HG03039 (cell line): ENCODE results near the gene ACE.

Experiments
- ATAC-seq: cut with Tn5 transposase; IDR thresholded peaks from one replicate; pipeline ENCODE4 v1.9.1; 2021; ENCODE audit warnings: mild to moderate bottlenecking, moderate library complexity; ENCODE audit not compliant: unreplicated experiment

The ACE gene

DNA sequence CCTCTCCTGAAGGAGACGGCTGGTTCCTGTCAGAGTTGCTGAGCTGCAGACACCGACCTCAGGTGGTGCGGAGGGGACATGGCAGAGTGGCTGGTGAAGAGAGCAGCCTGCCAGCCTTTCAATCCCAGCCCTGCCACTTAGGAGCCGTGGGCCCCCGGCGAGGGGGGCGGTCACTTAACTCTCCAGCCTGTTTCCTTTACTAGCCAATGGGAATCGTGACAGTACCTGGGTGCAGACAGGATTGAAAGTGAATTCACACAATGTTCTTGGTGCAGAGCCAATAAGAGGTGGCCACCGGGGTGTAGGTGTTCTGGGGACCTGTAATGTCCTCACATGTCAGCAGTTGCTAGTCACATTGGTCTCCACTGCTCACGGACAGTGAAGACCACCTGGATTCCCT, 13.5 kb downstream of the ACE start:
- ATAC-seq = no peak

DNA sequence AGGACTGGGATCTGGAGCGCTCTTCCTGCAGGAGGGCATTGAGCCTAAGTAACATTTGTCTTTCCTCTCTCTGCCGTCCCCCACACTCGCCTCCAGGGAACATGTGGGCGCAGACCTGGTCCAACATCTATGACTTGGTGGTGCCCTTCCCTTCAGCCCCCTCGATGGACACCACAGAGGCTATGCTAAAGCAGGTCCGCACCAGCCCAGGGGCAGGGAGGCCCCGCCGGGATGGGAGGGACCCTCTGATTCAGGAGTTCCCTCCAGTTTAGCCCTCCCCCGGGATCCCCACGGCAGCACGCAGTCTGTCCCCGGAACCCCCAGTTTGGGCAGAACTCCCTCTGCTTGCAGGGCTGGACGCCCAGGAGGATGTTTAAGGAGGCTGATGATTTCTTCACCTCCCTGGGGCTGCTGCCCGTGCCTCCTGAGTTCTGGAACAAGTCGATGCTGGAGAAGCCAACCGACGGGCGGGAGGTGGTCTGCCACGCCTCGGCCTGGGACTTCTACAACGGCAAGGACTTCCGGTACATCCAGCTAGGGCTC, 14.1 kb downstream of the ACE start:
- ATAC-seq = no peak

DNA sequence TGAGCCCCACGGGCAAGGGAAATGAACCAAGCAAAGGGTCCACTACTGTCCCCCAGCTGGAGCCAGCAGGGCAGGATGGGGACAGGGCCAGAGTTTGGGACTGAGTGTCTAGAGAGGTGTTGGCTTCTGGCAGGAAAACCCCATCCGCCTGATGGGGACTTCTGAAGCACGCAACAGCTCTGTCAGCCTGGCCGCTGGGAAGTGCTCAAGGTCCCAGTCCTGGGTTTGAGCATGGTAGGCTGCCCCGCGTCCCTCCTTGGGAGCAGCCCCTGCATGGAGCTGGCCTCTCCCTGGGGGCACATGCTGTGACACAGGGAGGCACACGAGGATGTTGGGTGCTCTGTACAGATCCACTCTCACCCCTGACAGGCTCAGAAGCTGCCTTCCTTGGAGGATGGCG, 14.6 kb downstream of the ACE start:
- ATAC-seq = no peak

DNA sequence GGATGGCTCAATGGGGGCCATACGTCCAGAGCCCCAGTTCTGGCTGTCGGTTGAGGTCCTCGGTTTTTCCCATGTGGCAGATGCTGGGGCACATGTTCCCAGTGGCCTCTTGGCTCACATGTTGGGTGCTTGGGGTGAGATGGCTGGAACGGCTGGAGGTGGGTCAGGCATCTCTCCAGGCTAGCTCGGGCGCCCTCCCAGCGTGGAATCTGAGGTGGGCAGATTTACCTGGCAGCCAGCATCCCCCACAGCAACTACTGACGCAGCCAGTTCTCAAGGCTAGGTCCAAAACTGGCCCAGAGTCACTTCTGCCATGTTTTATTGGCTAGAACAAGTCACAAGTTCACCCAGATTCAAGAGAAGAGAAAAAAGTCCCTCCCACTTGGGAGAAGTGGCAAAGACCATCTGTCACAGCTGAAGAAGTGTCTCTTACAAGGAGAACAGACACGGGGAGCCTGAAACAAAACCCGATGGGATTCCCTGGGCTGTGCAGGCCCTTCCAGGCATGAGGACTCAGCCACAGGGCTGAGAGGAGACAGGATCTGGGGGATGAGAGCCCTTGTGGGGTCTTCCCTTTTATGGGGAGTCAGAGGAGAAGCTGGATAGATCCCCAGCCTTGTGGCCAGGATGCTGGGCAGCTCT, 15.2 kb downstream of the ACE start:
- ATAC-seq = no peak

DNA sequence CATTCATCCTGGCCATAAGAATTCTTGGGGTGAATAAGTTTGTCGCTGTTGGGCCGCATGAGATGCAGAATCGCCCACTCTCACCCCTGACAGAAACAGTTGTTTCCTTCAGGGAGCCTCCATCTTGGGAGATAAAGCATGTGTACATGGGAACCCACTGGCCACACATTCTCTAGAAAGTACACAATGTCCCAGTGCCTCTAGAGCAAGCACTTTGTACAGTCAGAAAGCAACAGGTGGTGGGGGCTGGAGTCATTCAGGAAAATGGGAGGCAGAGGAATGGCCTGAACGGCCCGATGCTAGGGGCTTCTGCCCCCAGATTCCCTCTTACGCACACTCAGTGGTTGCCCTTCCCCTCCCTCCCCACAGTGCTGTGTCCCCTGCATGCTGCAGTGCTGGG, 16.1 kb downstream of the ACE start:
- no peak for ATAC-seq

DNA sequence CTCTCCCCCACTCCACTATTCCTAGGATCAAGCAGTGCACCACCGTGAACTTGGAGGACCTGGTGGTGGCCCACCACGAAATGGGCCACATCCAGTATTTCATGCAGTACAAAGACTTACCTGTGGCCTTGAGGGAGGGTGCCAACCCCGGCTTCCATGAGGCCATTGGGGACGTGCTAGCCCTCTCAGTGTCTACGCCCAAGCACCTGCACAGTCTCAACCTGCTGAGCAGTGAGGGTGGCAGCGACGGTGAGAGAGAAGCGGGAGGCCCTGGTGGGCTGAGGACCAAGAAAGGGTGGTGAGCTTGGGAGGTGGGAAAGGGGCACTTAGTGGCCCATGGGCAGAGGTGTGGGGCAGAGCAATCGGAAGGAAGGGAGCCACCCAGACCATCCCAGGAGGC, 16.6 kb downstream of the ACE start:
- ATAC-seq = no peak

DNA sequence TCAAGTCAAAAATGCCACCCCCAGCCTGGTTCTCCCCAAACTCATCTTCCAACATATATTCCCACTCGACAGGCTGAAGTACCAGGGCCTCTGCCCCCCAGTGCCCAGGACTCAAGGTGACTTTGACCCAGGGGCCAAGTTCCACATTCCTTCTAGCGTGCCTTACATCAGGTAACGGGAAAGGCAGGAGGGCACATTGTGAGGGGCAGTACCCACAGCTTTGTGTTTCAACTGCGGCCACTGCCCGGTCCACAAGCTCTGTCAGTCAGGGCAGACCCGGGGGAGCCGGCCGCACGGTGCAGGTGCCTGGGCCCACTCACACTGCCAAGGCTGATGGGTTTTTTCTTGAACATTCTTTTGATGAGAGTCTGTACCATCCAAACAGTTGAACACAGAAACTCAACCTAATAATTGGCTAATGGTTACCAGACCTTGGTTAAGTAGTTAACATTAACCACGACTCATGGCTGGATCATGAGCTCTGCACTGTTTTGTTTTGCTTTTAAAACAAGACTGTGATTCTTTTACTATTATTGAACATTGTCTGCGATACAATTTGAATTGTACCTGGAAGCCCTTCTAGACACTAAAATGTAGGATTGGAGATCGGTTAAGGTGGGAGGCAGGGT, 17.6 kb downstream of the ACE start:
- ATAC-seq = no peak

DNA sequence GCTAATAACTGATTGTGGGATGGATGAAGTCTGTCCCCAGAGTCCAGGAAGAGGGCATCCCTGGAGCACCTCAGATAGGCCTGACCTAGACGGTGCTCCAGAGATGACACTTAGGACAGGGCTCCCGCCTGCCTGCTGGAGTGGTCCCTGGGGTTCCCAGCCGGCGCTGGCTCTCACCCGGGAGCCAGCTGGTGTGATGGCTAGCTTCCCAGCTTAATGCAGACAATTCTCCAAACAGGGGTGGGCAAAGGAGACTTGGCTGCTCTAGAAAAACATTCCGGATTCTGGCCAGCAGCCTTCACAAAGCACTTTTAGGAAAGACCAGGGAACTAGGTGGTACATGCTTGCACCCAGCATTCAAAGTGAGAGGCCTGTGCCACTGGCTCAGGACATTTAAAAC, 18.6 kb downstream of the ACE start:
- no peak for ATAC-seq

DNA sequence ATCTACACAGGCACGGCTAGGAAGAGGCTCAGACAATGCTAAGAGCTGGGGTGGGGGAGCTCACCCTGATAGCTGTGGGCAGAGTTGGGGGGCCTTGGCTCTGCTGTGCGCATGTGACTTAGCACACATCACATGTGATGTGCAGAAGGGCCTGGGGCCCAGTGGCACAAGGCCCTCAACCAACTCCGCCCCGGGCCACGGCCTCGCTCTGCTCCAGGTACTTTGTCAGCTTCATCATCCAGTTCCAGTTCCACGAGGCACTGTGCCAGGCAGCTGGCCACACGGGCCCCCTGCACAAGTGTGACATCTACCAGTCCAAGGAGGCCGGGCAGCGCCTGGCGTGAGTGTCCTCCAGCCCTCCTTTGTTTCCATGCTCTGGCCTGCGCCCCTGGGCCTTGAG, 19.3 kb downstream of the ACE start:
- no peak for ATAC-seq

DNA sequence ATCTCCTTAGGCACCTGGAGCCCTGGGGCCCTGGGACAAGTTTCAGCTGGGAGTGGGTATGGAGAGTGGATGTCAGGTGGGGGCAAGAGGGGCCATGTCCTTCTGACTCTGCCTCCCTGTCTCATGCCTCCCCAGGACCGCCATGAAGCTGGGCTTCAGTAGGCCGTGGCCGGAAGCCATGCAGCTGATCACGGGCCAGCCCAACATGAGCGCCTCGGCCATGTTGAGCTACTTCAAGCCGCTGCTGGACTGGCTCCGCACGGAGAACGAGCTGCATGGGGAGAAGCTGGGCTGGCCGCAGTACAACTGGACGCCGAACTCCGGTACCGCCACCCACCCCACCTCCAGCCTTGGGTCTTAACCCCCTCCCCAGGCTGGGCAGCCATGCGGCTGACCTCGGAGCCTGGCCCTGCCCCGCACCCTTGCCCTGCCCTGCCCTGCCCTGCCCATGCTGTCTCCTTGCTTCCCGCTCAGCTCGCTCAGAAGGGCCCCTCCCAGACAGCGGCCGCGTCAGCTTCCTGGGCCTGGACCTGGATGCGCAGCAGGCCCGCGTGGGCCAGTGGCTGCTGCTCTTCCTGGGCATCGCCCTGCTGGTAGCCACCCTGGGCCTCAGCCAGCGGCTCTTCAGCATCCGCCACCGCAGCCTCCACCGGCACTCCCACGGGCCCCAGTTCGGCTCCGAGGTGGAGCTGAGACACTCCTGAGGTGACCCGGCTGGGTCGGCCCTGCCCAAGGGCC, 20.0 kb downstream of the ACE start:
- no peak for ATAC-seq

DNA sequence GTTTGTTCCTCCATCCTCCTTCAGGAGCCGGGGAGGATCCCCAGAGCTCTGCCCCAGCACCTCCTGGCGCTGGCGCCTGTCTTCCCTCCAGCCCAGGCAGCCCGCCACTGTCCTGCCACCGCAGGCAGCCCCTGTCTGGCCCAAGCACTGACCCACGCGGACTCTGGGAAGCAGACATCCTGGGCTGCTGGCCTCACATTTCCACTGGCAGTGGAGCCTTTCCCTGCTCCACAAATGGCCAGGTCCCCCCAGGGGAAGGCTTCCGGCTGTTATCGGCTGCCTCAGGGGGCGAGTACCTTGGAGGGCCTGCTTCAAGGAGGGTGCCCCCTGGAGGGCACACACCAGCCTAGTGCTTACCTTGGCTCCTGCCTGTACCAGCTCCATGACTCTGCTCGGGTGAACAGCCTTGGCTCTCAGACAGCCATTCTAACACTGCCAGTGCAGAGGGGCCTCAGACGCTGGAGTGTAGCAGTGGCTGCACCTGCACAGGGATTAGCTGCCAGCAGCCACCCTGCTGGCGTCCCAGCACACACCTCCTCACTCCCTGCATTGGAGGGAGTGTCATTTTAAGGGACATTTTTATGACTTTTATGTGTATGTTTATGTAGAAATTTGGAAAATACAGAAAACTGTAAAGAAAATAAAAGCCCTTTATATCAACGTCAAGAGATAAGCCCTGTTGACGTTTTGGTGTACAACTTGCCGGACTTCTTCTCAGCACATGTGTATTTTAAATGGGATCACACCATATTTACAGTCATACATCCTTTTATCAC, 21.0 kb downstream of the ACE start:
- no peak for ATAC-seq

DNA sequence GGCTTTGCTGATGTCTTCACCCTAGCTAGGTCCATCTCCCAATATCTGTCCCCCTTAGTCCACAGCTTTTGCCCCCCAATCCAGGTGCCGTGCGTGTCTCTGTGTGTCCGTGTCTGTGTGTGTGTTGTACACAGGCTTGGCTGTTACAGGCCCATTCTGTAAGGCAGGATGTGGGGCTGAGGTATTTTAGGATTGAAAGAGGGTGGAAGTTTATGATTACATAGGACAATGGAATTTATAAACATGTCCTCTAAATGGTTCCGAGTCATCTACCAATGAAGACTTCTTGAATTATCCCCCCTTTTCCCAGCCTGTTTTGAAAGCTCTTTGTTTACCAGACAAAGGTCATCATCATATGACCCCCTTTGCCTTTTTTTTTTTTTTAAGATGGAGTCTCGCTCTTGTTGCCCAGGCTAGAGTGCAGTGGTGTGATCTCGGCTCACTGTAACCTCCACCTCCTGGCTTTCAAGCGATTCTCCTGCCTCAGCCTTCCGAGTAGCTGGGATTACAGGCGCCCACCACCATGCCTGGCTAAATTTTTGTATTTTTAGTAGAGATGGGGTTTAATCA, 21.9 kb downstream of the ACE start:
- ATAC-seq = no peak

DNA sequence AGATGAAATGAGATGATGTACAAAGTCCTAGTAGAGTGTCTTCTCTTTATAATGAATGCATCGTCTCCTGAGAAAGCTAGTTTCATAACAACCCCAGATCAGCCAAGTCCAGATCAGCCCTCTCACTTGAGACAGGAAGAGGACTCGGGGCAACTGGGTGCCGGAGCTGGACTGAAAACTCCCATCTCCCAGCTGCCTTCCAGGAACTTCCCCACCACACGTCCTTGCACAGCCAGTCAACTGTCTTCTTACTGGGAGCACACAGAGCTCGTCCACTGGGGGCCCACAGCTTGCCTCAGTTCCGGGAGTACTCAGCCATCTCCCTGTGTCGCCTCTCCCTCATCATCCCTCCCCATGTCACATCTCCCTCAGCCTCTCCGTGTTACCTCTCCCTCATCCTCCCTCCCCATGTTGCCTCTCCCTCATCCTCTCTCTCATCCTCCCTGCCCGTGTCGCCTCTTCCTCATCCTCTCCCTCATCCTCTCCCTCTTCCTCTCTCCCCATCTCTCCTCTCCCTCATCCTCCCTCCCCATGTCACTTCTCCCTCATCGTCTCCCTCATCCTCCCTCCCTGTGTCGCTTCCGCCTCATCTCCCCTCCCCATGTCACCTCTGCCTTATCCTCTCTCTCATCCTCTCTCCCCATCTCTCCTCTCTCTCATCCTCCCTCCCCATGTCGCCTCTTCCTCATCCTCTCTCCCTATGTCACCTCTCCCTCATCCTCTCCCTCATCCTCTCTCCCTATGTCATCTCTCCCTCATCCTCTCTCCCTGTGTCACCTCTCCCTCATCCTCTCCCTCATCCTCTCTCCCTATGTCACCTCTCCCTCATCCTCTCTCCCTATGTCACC, 23.9 kb downstream of the ACE start:
- ATAC-seq = no peak

DNA sequence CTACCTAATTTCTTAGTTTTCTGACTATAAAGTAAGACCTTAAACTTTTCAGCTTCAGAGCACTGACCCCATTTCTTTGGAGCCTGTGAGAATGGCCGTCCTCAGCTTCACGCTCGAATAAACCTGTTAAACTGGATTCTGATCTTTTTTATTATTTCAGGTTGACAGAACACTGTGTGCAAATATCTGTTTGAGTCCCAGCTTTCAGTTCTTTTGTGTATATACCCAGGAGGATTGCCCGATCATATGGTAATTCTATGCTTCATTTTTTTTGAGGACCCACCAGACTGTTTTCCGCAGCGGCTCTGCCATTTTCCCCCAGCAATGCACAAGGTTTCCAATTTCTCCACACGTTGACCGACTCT, 26.5 kb downstream of the ACE start:
- ATAC-seq = no peak

DNA sequence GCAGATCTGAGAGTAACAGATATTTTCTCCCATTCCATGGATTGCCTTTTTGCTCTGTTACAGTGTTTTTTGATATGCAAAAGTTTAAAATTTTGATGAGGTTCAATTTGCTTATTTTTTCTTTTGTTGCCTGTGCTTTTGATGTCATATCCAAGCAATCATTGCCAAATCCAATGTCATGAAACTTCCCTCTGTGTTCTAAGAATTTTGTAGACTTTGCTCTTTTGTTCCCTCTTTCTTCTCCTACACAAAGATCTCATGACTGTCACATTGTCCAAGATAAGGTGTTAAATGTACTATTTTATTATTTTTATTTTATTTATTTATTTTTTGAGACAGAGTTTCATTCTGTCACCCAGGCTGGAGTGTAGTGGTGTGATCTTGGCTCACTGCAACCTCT, 27.4 kb downstream of the ACE start:
- no peak for ATAC-seq

DNA sequence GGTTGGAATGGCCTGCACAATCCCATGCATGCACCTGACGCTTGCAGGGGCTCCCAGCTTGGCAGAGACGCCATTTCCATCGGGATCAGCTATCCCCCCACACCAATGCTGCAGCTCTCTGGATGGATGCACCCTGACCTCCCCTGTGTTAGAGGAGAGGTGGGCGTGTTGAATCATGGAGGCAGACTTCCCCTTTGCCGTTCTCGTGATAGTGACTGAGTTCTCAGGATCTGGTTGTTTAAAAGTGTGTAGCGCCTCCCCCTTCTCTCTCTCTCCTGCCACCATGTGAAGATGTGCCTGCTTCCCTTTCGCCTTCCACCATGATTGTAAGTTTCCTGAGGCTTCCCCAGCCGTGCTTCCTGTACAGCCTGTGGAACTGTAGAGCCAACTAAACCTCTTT, 28.5 kb downstream of the ACE start:
- no peak for ATAC-seq

DNA sequence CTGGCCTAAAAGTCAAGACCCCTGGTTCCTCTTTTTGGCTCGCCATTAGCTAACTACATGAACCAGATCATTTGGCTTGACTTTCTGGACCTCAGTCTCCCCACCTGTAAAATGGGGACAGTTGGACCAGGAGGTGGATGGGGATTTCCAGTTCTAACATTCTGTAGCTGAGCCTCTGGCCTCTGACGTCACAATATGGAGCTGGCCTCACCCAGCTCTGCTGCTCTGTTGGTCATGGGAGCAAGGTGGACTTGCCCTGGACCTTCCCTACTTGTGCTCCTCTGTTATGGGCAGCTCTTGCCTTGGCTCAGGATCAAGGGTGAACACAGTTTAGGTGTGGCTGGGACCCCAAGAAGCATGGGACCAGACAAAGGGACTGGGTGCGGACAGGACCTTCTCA, 29.8 kb downstream of the ACE start:
- no peak for ATAC-seq

DNA sequence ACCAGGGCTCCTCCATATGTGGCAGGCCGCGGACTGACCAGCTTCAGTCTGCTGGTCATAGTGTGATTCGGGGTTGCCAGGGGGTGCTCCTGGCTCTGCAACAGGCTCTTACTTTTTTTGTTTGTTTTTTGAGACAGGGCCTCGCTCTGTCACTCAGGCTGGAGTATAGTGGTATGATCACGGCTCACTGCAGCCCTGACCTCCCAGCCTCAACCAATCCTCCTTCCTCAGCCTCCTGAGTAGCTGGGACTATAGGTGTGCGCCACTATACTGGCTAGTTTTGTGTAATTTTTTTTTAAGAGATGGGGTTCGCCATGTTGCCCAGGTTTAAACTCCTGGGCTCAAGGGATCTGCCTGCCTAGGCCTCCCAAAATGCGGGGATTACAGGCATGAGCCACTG, 34.5 kb downstream of the ACE start:
- ATAC-seq = no peak

DNA sequence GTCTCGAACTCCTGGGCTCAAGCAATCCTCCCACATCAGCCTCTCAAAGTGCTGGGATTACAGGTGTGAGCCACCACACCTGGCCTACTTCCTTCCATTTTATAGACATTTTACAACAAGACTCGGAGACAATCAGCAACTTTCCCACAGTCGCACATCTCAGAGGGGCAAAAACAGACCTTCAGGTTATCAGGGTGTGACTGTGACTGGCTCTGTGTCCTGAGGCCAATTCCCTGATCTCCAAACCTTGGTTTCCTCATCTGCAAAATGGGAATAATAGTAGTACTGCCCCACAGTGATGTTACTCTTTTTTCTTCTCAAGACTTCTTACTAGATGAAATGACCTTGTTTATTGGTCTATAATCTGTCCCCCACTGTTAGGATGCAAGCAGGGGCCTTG, 35.5 kb downstream of the ACE start:
- ATAC-seq = no peak

DNA sequence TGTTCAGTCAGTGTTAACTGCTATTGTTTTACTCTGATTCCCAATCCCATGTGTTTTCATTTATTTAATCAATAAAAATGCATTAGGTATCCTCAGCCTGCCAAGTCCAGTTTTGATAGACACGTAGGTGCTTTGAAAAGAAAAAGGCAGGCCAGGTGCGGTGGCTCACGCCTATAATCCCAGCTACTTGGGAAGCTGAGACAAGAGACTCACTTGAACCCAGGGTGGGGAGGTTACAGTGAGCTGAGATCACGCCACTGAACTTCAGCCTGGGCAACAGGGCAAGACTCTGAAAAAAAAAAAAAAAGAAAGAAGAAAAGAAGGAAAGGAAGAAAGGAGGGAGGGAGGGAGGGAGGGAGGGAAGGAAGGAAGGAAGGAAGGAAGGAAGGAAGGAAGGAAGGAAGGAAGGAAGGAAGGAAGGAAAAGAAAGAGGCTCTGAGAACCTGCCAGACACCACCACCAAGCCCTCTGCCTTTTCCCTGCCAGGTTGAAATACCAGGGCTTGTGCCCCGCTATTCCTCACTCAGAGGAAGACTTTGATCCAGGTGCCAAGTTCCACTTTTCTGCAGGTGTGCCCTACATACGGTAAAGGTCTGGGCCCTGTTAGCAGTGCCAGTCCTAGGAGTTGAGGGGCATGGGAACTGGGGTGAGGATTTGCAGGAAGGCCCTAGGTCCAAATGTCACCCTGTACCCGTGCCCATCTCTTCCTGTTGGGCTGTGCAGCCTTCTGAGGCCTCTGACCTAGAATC, 36.2 kb downstream of the ACE start:
- no peak for ATAC-seq
